HepG2 (cell line): ENCODE results near the gene BCAS3. TPM values are rescaled to one million over a fixed set of nuclear protein-coding genes. Genes with fewer than 3 reads are reported as not detected.

Source experiments
- AGO1 ChIP-seq: fragments of 200-400 bp; formaldehyde crosslinking; IDR thresholded peaks from 2 replicates; pipeline ENCODE4 v1.6.1; 2017; ENCODE audit warnings: mild to moderate bottlenecking, low read depth, low read length, moderate library complexity; ENCODE audit not compliant: poor library complexity, severe bottlenecking
- CHD4 ChIP-seq: fragments of 200-600 bp; sonication (generic); IDR thresholded peaks from 2 replicates; pipeline ENCODE4 v1.7.0; 2017; ENCODE audit warnings: mild to moderate bottlenecking, low read length, borderline replicate concordance
- GFI1 ChIP-seq: sonication (generic); formaldehyde crosslinking; IDR thresholded peaks from 2 replicates; pipeline ENCODE4 v1.5.0; 2020; ENCODE audit warnings: missing genetic modification reagents, mild to moderate bottlenecking, borderline replicate concordance
- KMT2A ChIP-seq: sonication (generic); formaldehyde crosslinking; IDR thresholded peaks from 2 replicates; pipeline ENCODE4 v1.4.0; 2020; ENCODE audit warnings: missing genetic modification reagents
- MBD4 ChIP-seq: IDR thresholded peaks from 2 replicates; pipeline ENCODE4 v1.6.1; 2012; ENCODE audit warnings: low read length, inconsistent platforms, borderline replicate concordance
- MEF2D ChIP-seq: sonication (generic); formaldehyde crosslinking; IDR thresholded peaks from 2 replicates; pipeline ENCODE4 v1.5.1; 2020; ENCODE audit warnings: mild to moderate bottlenecking, missing genetic modification reagents
- RFXAP ChIP-seq: sonication (generic); formaldehyde crosslinking; IDR thresholded peaks from 2 replicates; pipeline ENCODE4 v1.4.0; 2020; ENCODE audit warnings: missing genetic modification reagents, borderline replicate concordance
- SIX4 ChIP-seq: sonication (generic); formaldehyde crosslinking; IDR thresholded peaks from 2 replicates; pipeline ENCODE4 v1.4.0; 2020; ENCODE audit warnings: missing genetic modification reagents
- SRSF9 ChIP-seq: fragments of 200-400 bp; formaldehyde crosslinking; IDR thresholded peaks from 2 replicates; pipeline ENCODE4 v1.6.1; 2018; ENCODE audit warnings: borderline replicate concordance, mild to moderate bottlenecking, low read depth, low read length; ENCODE audit not compliant: insufficient read depth, poor library complexity, severe bottlenecking
- THAP11 ChIP-seq: IDR thresholded peaks from 2 replicates; pipeline ENCODE4 v1.6.1; 2016; ENCODE audit warnings: missing biosample characterization, missing genetic modification reagents
- YY1 ChIP-seq: IDR thresholded peaks from 2 replicates; pipeline ENCODE4 v1.6.1; 2011; ENCODE audit warnings: low read length, low read depth, moderate library complexity, mild to moderate bottlenecking; ENCODE audit not compliant: insufficient read depth, insufficient replicate concordance
- ZFP62 ChIP-seq: sonication (generic); formaldehyde crosslinking; IDR thresholded peaks from 2 replicates; pipeline ENCODE4 v1.4.0; 2020; ENCODE audit warnings: missing genetic modification reagents
- ZKSCAN1 ChIP-seq: fragments of 150-350 bp; IDR thresholded peaks from 2 replicates; pipeline ENCODE4 v1.6.1; 2014; ENCODE audit warnings: low read length
- ZNF12 ChIP-seq: sonication (generic); formaldehyde crosslinking; IDR thresholded peaks from 2 replicates; pipeline ENCODE4 v1.5.0; 2020; ENCODE audit warnings: missing genetic modification reagents
- ZNF24 ChIP-seq: fragments of 450-650 bp; IDR thresholded peaks from 2 replicates; pipeline ENCODE4 v1.6.1; 2017; ENCODE audit warnings: antibody characterized with exemption, mild to moderate bottlenecking
- ZNF282 ChIP-seq: fragments of 450-650 bp; IDR thresholded peaks from 2 replicates; pipeline ENCODE4 v1.6.1; 2018; ENCODE audit not compliant: partially characterized antibody
- ZNF432 ChIP-seq: sonication (generic); formaldehyde crosslinking; IDR thresholded peaks from 2 replicates; pipeline ENCODE4 v1.5.0; 2020; ENCODE audit warnings: missing genetic modification reagents, mild to moderate bottlenecking, borderline replicate concordance
- ZNF569 ChIP-seq: sonication (generic); formaldehyde crosslinking; IDR thresholded peaks from 2 replicates; pipeline ENCODE4 v1.5.0; 2020; ENCODE audit warnings: mild to moderate bottlenecking, missing genetic modification reagents, moderate library complexity, borderline replicate concordance
- ZNF570 ChIP-seq: sonication (generic); formaldehyde crosslinking; IDR thresholded peaks from 2 replicates; pipeline ENCODE4 v1.4.0; 2020; ENCODE audit warnings: mild to moderate bottlenecking, missing genetic modification reagents, borderline replicate concordance
- polyA plus RNA-seq, 8 experiments: library from polyadenylated mRNA; depleted of rRNA in 3 of 8; stranded (reverse) in 7 of 8; unstranded in 1 of 8; fragments of >200 nt; fragmentation: Illumina TruSeq in 4 of 8; extraction: Trizol in 4 of 8; gene quantifications; 2 replicates each; pipeline versions ENCODE4 v1.2.1 to v1.2.3, GENCODE V29; 2011 to 2016; ENCODE audit warnings: low read depth in 4 of 8, missing spikeins in 1 of 8, mixed read lengths in 1 of 8; ENCODE audit not compliant: insufficient read depth in 1 of 8
- total RNA-seq, 5 experiments: library from RNA; depleted of rRNA; stranded (reverse); fragments of >200 nt; fragmentation: Illumina TruSeq; extraction: Trizol; gene quantifications; 2 replicates each; pipeline ENCODE4 v1.2.3, GENCODE V29; 2016; ENCODE audit warnings: low read depth in 1 of 5
- TF ChIP-seq, protein P1 (sequence below): sonication (generic); formaldehyde crosslinking; IDR thresholded peaks from 2 replicates; pipeline ENCODE4 v1.4.0; 2020; ENCODE audit warnings: mild to moderate bottlenecking, missing genetic modification reagents, borderline replicate concordance
- TF ChIP-seq, protein P2 (sequence below): sonication (generic); formaldehyde crosslinking; IDR thresholded peaks from 2 replicates; pipeline ENCODE4 v1.5.0; 2020; ENCODE audit warnings: mild to moderate bottlenecking, missing genetic modification reagents

The BCAS3 gene
- total and polyA plus RNA-seq, 2 of the 13 experiments (the other 11 are each of a cell fraction or from before 2014, with no cell fraction given): 10.7 to 11.2 TPM

DNA sequence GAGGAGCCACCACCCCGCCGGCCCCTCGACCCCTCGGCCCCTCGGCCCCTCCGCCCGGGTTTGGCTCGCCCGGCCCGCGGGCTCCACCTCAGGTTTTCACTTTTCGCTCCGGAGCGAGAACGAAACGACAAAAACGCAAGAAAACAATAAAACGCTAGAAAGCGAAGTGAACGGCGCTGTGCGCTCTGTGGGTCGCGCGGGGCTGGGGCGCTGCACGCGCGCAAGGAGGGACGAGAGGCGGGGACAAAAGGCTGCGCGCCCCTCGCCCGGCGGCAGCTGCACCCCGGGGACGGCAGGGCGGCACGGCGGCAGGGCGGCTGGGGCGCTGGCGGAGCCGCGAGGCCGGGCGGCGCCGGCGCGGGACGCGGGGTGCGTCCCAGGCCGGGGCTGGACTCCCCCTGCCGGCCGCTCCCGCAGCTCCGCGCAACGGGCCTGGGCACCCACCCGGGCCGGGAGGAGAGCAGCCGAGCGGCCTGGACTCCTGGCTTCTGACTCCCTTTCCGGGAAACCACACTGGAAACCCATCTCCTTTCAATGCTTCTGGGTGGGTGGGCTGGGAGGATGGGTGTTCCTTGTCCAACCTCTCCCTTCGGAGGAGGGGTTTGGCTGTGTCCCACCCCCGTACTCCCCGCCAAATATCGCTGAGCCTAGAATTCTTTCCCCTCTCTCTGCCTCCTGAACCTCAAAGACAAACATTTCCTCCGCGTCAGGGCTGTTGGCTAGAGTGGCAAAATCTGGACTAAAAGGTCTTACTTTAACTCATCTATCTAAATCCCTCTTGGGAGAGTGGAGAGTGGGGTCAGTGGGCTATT lies 731.9 kb downstream of the BCAS3 start (continued):
- TF ChIP-seq, protein P1, sequence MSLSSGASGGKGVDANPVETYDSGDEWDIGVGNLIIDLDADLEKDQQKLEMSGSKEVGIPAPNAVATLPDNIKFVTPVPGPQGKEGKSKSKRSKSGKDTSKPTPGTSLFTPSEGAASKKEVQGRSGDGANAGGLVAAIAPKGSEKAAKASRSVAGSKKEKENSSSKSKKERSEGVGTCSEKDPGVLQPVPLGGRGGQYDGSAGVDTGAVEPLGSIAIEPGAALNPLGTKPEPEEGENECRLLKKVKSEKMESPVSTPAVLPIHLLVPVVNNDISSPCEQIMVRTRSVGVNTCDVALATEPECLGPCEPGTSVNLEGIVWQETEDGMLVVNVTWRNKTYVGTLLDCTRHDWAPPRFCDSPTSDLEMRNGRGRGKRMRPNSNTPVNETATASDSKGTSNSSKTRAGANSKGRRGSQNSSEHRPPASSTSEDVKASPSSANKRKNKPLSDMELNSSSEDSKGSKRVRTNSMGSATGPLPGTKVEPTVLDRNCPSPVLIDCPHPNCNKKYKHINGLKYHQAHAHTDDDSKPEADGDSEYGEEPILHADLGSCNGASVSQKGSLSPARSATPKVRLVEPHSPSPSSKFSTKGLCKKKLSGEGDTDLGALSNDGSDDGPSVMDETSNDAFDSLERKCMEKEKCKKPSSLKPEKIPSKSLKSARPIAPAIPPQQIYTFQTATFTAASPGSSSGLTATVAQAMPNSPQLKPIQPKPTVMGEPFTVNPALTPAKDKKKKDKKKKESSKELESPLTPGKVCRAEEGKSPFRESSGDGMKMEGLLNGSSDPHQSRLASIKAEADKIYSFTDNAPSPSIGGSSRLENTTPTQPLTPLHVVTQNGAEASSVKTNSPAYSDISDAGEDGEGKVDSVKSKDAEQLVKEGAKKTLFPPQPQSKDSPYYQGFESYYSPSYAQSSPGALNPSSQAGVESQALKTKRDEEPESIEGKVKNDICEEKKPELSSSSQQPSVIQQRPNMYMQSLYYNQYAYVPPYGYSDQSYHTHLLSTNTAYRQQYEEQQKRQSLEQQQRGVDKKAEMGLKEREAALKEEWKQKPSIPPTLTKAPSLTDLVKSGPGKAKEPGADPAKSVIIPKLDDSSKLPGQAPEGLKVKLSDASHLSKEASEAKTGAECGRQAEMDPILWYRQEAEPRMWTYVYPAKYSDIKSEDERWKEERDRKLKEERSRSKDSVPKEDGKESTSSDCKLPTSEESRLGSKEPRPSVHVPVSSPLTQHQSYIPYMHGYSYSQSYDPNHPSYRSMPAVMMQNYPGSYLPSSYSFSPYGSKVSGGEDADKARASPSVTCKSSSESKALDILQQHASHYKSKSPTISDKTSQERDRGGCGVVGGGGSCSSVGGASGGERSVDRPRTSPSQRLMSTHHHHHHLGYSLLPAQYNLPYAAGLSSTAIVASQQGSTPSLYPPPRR (CRISPR knock-in tag): no peak
- peak; percentile 97 for TF ChIP-seq AGO1
- no peak for TF ChIP-seq ZNF282
- TF ChIP-seq ZNF569 (CRISPR knock-in tag): no peak
- TF ChIP-seq, protein P2, sequence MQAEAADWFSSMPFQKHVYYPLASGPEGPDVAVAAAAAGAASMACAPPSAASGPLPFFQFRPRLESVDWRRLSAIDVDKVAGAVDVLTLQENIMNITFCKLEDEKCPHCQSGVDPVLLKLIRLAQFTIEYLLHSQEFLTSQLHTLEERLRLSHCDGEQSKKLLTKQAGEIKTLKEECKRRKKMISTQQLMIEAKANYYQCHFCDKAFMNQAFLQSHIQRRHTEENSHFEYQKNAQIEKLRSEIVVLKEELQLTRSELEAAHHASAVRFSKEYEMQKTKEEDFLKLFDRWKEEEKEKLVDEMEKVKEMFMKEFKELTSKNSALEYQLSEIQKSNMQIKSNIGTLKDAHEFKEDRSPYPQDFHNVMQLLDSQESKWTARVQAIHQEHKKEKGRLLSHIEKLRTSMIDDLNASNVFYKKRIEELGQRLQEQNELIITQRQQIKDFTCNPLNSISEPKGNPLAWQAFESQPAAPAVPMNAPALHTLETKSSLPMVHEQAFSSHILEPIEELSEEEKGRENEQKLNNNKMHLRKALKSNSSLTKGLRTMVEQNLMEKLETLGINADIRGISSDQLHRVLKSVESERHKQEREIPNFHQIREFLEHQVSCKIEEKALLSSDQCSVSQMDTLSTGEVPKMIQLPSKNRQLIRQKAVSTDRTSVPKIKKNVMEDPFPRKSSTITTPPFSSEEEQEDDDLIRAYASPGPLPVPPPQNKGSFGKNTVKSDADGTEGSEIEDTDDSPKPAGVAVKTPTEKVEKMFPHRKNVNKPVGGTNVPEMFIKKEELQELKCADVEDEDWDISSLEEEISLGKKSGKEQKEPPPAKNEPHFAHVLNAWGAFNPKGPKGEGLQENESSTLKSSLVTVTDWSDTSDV: no peak
- TF ChIP-seq SIX4 (CRISPR knock-in tag): no peak
- no peak for TF ChIP-seq THAP11 (CRISPR knock-in tag)
- TF ChIP-seq ZFP62: no peak
- TF ChIP-seq MEF2D (CRISPR knock-in tag): no peak
- no peak for TF ChIP-seq ZKSCAN1
- peak; percentile 65; the same call in 1 of the 2 replicates for TF ChIP-seq RFXAP (CRISPR knock-in tag)
- no peak for TF ChIP-seq ZNF12 (CRISPR knock-in tag)
- no peak for TF ChIP-seq KMT2A (CRISPR knock-in tag)
- no peak for TF ChIP-seq CHD4
- no peak for TF ChIP-seq SRSF9
- TF ChIP-seq ZNF570 (CRISPR knock-in tag): no peak
- TF ChIP-seq ZNF432 (CRISPR knock-in tag): no peak
- TF ChIP-seq MBD4: no peak
- TF ChIP-seq GFI1 (CRISPR knock-in tag): peak; percentile 41; the same call in 1 of the 2 replicates
- TF ChIP-seq ZNF24: no peak
- peak; percentile 75 for TF ChIP-seq YY1
